ENCODE data around the gene LAIR2. TPM values are rescaled to one million over a fixed set of nuclear protein-coding genes. Genes with fewer than 3 reads are reported as not detected.
"Not testable (repeated sequence)": the region's sequence is repeated elsewhere in the genome, so short reads cannot be mapped to it uniquely, and the experiment has no call there.

LAIR2 gene
- total and polyA plus RNA-seq, 4 donors: 1.7 TPM; not detected in 3

GRCh38 chr19:54464630-54465425 lies 37.8 kb upstream of the LAIR2 start:
- peak overlapping the region; percentile 40 for H3K4me3 ChIP-seq
- peak; percentile 91 to 93 (median 91) for DNase-seq
- peaks cover 0 to 48% (median 16%) of the 10 kb centered on the region in 5 donors for H3K4me1 ChIP-seq (ENCODE audit: control insufficient read depth in 5 of 5, insufficient read depth in 5 of 5, low read length in 5 of 5)
- 6 to 15% methylated on average over 42 to 87 of the region's 87 CpGs for WGBS, 2 donors
- ATAC-seq (ENCODE audit: insufficient read depth, low FRiP score): peak; percentile 58
- no peaks in the 10 kb centered on the region for H3K27me3 ChIP-seq (ENCODE audit: control insufficient read depth in 3 of 3, insufficient read depth in 3 of 3, low read length in 2 of 3)
- H3K36me3 ChIP-seq (ENCODE audit: control insufficient read depth in 4 of 4, insufficient read depth in 4 of 4, low read length in 4 of 4): peaks cover 7 to 23% (median 7%) of the 10 kb centered on the region in 4 donors
- no peak overlapping the region for H3K9ac ChIP-seq (ENCODE audit: insufficient read depth in 1 of 2, low read length in 2 of 2)
- H3K9me3 ChIP-seq (ENCODE audit: control insufficient read depth in 4 of 4, insufficient read depth in 3 of 4, low read length in 3 of 4): no peaks in the 10 kb centered on the region
- H3K27ac ChIP-seq (ENCODE audit: low read depth in 1 of 2, low read length in 1 of 2): peak overlapping the region; percentile 76 to 83
- no peak for TF ChIP-seq CTCF (IDR thresholded peaks at IDR 0.05; ENCODE audit: control extremely low read depth, extremely low read depth)

DNA sequence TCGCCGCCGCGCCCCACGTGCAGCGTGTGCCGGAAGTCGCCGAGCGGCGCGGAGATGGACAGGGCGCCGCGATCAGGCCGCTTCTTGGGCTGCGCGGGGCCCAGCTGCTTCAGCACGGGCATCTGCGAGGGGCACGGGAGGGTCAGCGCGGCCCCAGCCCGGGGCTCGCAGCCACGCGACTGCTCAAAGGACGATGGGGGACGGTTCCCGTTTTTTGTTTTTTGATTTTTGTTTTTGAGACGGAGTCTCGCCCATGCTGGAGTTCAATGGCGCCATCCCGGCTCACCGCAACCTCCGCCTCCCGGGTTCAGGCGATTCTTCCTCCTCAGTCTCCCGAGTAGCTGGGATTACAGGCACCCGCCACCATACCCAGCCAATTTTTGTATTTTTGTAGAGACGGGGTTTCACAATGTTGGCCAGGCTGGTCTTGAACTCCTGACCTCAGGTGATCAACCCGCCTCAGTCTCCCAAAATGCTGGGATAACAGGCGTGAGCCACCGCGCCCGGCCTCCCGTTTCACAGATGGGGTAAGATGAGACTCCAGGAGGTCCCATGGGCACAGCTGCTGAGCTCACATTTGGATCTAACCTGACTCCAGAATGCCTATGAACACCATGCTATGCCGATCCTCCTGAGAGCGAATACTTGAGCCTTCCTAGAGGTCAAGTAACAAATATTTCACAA lies 37.1 kb upstream of the LAIR2 start:
- peaks cover 2 to 16% (median 6%) of the 10 kb centered on the region in 4 donors for H3K36me3 ChIP-seq (ENCODE audit: control insufficient read depth in 4 of 4, insufficient read depth in 4 of 4, low read length in 4 of 4)
- DNase-seq (no peak), ATAC-seq (ENCODE audit: insufficient read depth, low FRiP score) (no peak)
- WGBS, 2 donors: 81 to 82% methylated on average over 49 of the region's 49 CpGs
- TF ChIP-seq CTCF (IDR thresholded peaks at IDR 0.05; ENCODE audit: control extremely low read depth, extremely low read depth): no peak
- H3K4me3 ChIP-seq: no peak overlapping the region
- no peaks in the 10 kb centered on the region for H3K9me3 ChIP-seq (ENCODE audit: control insufficient read depth in 4 of 4, insufficient read depth in 3 of 4, low read length in 3 of 4)
- no peak overlapping the region for H3K9ac ChIP-seq (ENCODE audit: insufficient read depth in 1 of 2, low read length in 2 of 2)
- no peak overlapping the region for H3K27ac ChIP-seq (ENCODE audit: low read depth in 1 of 2, low read length in 1 of 2)
- no peaks in the 10 kb centered on the region for H3K27me3 ChIP-seq (ENCODE audit: control insufficient read depth in 3 of 3, insufficient read depth in 3 of 3, low read length in 2 of 3)
- H3K4me1 ChIP-seq (ENCODE audit: control insufficient read depth in 5 of 5, insufficient read depth in 5 of 5, low read length in 5 of 5): peaks cover 0 to 50% (median 15%) of the 10 kb centered on the region in 5 donors

- not testable (repeated sequence) for ATAC-seq (ENCODE audit: insufficient read depth, low FRiP score); H3K4me3 ChIP-seq; H3K9me3 ChIP-seq (ENCODE audit: control insufficient read depth in 4 of 4, insufficient read depth in 3 of 4, low read length in 3 of 4); H3K9ac ChIP-seq (ENCODE audit: insufficient read depth in 1 of 2, low read length in 2 of 2); DNase-seq; H3K27ac ChIP-seq (ENCODE audit: low read depth in 1 of 2, low read length in 1 of 2); H3K27me3 ChIP-seq (ENCODE audit: control insufficient read depth in 3 of 3, insufficient read depth in 3 of 3, low read length in 2 of 3)
- Histone ChIP-seq H3K36me3 (ENCODE audit: control insufficient read depth in 4 of 4, insufficient read depth in 4 of 4, low read length in 4 of 4) (peaks cover 2 to 12% (median 7%) of the 10 kb centered on the region in 4 donors), H3K4me1 (ENCODE audit: control insufficient read depth in 5 of 5, insufficient read depth in 5 of 5, low read length in 5 of 5) (peaks cover 0 to 50% (median 15%) of the 10 kb centered on the region in 5 donors)
- WGBS, 2 donors: 92 to 98% methylated on average over 14 of the region's 14 CpGs
Measured at GRCh38 chr19:54466110-54466480, 36.5 kb upstream of the LAIR2 start.

- no peak overlapping the region for H3K4me3 ChIP-seq
- TF ChIP-seq CTCF (IDR thresholded peaks at IDR 0.05; ENCODE audit: control extremely low read depth, extremely low read depth): no peak
- DNase-seq (peak; percentile 36 to 46 (median 45)), ATAC-seq (ENCODE audit: insufficient read depth, low FRiP score) (no peak)
- H3K9me3 ChIP-seq (ENCODE audit: control insufficient read depth in 4 of 4, insufficient read depth in 3 of 4, low read length in 3 of 4): no peaks in the 10 kb centered on the region
- H3K9ac ChIP-seq (ENCODE audit: insufficient read depth in 1 of 2, low read length in 2 of 2): no peak overlapping the region
- no peaks in the 10 kb centered on the region for H3K27me3 ChIP-seq (ENCODE audit: control insufficient read depth in 3 of 3, insufficient read depth in 3 of 3, low read length in 2 of 3)
- WGBS, 2 donors: 43 to 70% methylated on average over 8 of the region's 8 CpGs
- peaks cover 0 to 6% (median 0%) of the 10 kb centered on the region in 4 donors for H3K36me3 ChIP-seq (ENCODE audit: control insufficient read depth in 4 of 4, insufficient read depth in 4 of 4, low read length in 4 of 4)
- peaks cover 0 to 35% (median 20%) of the 10 kb centered on the region in 5 donors for H3K4me1 ChIP-seq (ENCODE audit: control insufficient read depth in 5 of 5, insufficient read depth in 5 of 5, low read length in 5 of 5)
- H3K27ac ChIP-seq (ENCODE audit: low read depth in 1 of 2, low read length in 1 of 2): peak overlapping the region; percentile 28 to 51
Measured at GRCh38 chr19:54469496-54469934, 33.1 kb upstream of the LAIR2 start.

Measured in lung (tissue), 12 donors.